Cerebellar cortex (tissue), 1 donor: Measurements from ENCODE around the gene LPIN1.
"Not testable (repeated sequence)": the region's sequence is repeated elsewhere in the genome, so short reads cannot be mapped to it uniquely, and the experiment has no call there.

ENCODE experiments used
- DNase-seq: peaks from one replicate; pipeline ENCODE4 v3.0.0-alpha.2; 2015; ENCODE audit warnings: low spot score

LPIN1 gene

DNA sequence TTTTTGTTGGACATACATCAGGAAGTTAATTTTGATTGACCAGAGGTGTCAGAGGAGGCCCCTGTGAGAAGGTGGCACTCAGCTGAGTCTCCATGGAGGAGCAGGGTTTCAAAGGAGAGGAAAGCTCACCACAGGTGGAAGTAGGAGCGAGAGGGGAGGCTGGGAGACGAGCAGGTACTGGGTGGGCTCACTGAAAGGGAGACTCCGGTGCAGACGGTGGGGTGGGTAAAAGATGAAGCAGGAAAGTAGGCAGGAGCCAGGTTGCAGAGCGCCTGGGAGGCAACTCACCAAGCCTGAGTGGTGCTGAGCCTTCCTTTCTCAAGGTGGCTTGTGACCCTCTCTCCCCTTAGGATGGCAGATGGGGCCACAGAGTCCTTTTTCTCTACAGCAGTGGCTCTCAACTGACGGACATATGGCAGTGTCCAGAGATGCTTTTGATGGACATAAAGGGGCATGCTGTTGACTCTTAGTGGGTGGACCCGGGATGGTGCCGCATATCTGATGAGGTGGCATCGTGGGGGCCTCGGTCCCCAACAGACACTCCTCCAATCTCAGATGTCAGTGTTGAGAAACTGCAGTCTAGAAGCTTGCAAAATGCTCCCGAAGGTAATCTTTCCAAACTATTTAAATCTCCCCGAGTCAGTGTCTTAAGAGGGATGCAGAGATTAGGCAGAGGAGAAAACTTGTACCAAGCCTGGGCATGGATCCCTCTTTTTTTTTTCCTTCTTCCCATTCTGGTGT is 64.0 kb downstream of the LPIN1 start:
- no peak for DNase-seq

GRCh38 chr2:11811036-11811654 is 64.7 kb downstream of the LPIN1 start:
- no peak for DNase-seq

DNA sequence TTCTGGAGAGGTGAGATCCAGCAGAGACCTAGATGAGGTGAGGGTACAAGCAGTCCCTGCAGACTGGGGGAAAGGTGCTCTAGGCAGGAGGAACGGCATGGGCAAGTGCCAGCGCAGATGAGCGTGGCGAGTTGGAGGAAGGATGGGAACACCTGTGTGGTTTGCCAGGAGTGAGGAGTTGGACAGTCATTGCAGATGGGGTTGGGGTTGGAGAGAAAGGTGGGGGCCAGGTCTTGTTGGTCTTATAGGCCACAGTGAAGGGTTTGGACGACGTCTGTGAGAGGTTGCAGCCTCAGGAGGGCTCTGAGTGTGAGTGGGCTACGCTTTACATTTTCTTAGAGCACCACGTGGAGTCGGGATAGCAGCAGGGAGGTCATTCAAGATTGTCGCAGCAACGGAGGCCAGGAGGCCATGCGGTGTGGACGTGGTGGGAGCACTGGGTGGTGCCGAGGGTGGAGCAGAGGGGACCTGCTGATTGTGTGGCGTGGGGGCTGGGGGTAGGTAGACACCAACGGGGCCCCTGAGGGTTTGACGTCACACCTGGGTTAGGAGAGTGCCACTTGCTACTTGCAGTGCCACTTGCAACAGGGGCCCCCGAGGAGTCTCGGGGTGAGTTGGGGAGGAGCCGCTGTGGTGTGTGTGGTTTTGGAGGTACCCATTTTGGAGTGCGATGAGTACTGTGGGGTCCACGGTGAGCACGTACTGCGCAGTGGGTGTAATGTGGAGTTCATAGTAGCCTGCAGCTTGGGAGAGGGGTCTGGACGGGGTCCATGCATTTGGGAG is 66.2 kb downstream of the LPIN1 start:
- no peak for DNase-seq

GRCh38 chr2:11813345-11813744 is 66.9 kb downstream of the LPIN1 start:
- not testable (repeated sequence) for DNase-seq

GRCh38 chr2:11813951-11814350 is 67.5 kb downstream of the LPIN1 start:
- DNase-seq, result no peak

DNA sequence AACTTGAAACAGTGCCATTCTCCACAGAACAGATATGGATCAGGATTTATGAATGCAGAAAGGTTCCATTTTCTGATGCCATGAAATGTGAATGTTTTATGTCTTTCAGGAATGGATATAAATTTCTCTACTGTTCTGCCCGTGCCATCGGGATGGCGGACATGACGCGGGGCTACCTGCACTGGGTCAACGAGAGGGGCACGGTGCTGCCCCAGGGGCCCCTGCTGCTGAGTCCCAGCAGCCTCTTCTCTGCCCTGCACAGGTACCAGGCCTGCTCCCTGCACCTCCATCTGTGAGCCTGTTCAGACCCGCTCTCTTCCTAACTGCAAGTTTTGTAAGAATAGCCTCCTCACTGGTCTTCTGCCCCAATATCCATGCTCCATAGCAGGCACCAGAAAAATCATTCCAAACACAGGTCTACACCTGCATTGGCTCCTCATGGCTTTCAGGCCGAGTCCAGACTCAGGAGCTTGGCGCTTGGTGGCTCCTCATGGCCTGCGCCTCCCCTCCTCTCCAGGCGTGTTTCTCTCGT is 68.6 kb downstream of the LPIN1 start:
- no peak for DNase-seq

- DNase-seq, result not testable (repeated sequence)
Measured at GRCh38 chr2:11816935-11817334, 70.5 kb downstream of the LPIN1 start.

- DNase-seq, result no peak
Measured at GRCh38 chr2:11819235-11819729, 72.8 kb downstream of the LPIN1 start.

GRCh38 chr2:11820650-11821049 is 74.2 kb downstream of the LPIN1 start:
- DNase-seq, result no peak

DNA sequence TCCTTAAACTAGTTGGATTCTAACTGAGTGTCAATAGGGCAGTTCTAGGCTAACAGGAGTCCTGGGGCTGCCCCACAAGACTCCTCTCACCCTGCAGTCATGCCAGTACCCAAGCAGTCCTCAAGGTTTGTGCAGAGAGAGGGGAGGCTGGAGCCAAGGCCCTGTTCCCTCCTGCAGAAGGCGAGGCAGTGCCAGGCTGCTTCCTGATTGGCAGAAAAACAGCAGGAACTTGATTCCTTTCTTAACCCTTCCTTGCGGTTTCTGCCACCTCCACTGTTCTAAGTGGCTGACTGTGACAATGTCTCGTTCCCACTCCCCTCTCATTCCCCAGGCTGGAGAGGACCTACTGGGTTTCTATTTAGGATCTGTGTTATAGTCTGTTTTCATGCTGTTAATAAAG is 75.3 kb downstream of the LPIN1 start:
- no peak for DNase-seq

DNA sequence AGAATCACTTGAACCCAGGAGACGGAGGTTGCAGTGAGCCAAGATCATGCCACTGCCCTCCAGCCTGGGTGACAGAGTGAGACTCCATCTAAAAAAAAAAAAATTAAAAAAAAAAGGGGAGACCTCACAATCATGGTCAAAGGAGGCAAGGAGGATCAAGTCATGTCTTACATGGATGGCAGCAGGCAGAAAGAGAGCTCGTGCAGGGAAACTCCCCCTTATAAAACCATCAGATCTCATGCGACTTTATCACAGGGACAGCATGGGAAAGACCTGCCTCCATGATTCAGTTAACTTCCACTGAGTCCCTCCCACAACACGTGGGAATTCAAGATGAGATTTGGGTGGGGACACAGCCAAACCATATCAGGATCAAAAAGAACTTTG is 75.9 kb downstream of the LPIN1 start:
- DNase-seq, result not testable (repeated sequence)

- DNase-seq, result no peak
Measured at GRCh38 chr2:11822746-11823451, 76.5 kb downstream of the LPIN1 start.

- no peak for DNase-seq
Measured at GRCh38 chr2:11824901-11825828, 78.7 kb downstream of the LPIN1 start.

- no peak for DNase-seq
Measured at GRCh38 chr2:11827547-11827946, 81.1 kb downstream of the LPIN1 start.

GRCh38 chr2:11828933-11829323 is 82.5 kb downstream of the LPIN1 start:
- DNase-seq, result no peak

DNA sequence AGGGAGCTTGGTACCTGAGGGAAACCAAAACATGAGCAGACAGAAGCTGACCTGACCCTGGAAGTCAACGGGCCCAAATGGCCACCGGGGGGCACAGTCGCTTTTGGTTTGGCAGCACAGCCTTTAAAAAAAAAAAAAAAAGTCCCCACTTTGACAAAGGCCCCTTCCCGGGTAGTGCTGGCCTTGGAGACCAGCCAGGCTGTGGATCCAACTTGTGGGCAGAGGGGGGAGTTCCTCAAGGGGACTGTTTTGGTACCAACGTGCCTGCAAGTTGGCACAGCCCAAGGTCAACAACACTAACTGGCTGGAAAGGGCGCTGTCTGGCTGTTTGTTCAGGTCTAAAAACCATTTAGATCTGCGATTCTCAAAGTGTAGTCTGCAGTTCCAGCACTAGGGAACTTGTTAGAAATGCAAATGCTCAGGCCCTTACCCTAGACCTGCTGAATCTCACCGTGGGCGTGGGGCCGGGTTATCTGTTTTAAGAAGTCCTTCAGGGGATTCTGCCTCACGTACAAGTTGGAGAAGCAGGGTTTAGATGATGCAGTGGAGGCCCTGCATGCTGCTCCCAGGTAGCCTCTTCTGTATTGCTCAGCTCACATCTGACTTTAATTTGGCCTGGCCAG is 83.0 kb downstream of the LPIN1 start:
- peak; percentile 53 for DNase-seq

DNA sequence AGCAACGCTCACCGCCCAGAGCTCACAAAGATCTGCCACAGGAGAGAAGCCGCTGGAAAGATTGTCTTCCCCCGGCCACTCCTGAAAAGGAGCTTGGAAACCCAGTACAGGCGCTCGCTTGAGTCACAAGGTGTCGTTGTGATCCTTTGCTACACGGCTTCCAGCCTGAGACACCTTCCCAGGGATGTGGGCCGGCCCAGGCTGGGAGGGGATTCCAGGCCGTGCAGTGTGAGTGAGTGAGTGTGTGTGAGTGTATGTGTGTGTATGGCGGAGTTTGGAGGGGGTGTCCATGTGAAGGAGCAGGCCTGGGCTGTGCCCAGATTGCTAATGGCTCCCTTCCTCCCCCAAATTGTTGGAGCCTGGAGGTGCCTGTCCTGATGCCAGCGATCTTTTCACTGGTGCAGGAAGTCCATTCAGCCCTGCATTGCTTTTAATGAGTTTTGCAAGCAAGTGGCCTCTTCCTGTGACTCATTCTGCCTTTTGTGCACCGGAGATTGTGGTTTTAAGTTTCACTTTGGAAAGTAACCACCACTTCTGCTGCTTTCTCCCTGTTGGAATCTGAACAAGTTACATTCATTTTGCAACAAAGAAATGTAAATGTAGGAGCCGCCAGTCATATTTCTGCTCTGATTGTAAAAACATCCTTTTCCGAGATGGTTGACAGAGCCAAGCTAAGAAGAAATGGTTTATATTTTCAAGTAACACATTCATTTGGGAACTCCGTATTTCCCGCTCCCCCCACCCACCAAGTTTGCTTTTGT is 83.7 kb downstream of the LPIN1 start:
- peak; percentile 79 for DNase-seq

- no peak for DNase-seq
Measured at GRCh38 chr2:11830708-11831301, 84.4 kb downstream of the LPIN1 start.

DNA sequence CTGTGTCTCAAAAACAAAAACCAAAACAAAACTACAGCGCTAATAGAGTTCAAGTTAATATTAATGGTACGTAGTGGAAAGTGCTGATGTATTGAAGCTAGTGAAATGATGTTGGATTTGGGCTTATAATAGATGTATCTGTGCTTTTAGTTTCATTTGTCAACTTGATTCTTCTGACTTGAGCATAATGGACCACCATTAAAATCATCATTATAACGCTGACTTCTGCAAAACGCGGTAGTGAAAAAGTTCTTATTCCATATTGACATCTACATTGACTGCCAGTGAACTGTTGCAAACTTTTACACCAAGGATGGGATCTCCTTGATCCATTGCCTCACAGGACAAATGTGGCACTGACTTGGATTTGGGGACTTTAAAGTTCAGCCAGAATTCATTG is 85.0 kb downstream of the LPIN1 start:
- DNase-seq, result no peak
